ENCODE data around the gene DLL3. TPM values are rescaled to one million over a fixed set of nuclear protein-coding genes. Genes with fewer than 3 reads are reported as not detected.

Gene DLL3
- total and polyA plus RNA-seq, 2 donors (not counting 1 experiment from before 2014, with no cell fraction given) = 0.46 to 1.1 TPM

- ATAC-seq (ENCODE audit: low read depth) = no peak
- Mint-ChIP-seq H3K9me3 (ENCODE audit: insufficient read depth) (no peaks in the 10 kb centered on the region), H3K27me3 (no peaks in the 10 kb centered on the region), H3K27ac (peak overlapping the region; percentile 13), H3K4me1 (peaks cover 1% of the 10 kb centered on the region), H3K4me3 (no peak overlapping the region)
- POLR2A ChIA-PET = no interaction called here
- H3K79me2 ChIP-seq (ENCODE audit: control insufficient read depth, insufficient read depth, low read length) = peaks cover 20% of the 10 kb centered on the region
- TF ChIP-seq EZH2 (IDR thresholded peaks at IDR 0.05; ENCODE audit: borderline replicate concordance, insufficient read depth, low read depth, low read length, poor library complexity, severe bottlenecking) = no peak
- TF ChIP-seq CTCF (IDR thresholded peaks at IDR 0.05) = no peak
- H3K9me3 ChIP-seq (ENCODE audit: control extremely low read depth in 1 of 3, control insufficient read depth in 2 of 3, insufficient read depth in 1 of 3, low read length in 2 of 3) = no peaks in the 10 kb centered on the region
- H3K9ac ChIP-seq (ENCODE audit: low read length) = no peak overlapping the region
- DNase-seq = no peak
- CTCF ChIA-PET = interaction anchor here (0.5 kb wide), 1 partner anchor 25 kb away, joined by 5 read pairs; no protein-coding TSS in a partner anchor
- no peak overlapping the region for H3K4me2 ChIP-seq (replicated peaks; ENCODE audit: low read depth, low read length, poor library complexity, severe bottlenecking)
- no peak overlapping the region for H3K27ac ChIP-seq (ENCODE audit: low read length in 2 of 2)
- no peak overlapping the region for H2AFZ ChIP-seq (ENCODE audit: insufficient read depth, low read depth, low read length, poor library complexity, severe bottlenecking)
- intact Hi-C loops (cut with micrococcal nuclease) = no loop called here
- H3K27me3 ChIP-seq (replicated peaks in 1 of 4; ENCODE audit: control extremely low read depth in 1 of 4, control insufficient read depth in 3 of 4, insufficient read depth in 4 of 4, low read length in 3 of 4) = no peaks in the 10 kb centered on the region
- 96% methylated on average over 6 of the region's 6 CpGs for WGBS (ENCODE audit: insufficient coverage)
- H3K4me3 ChIP-seq (ENCODE audit: control extremely low read depth in 1 of 5, extremely low read depth in 1 of 5, insufficient read depth in 1 of 5, low read depth in 2 of 5, low read length in 4 of 5) = no peak overlapping the region
- no peaks in the 10 kb centered on the region for H3K4me1 ChIP-seq (ENCODE audit: control insufficient read depth in 2 of 2, insufficient read depth in 2 of 2, low read length in 2 of 2)
- peaks cover 12 to 98% of the 10 kb centered on the region in 2 experiments for H3K36me3 ChIP-seq (replicated peaks in 1 of 2; ENCODE audit: control extremely low read depth in 1 of 2, control insufficient read depth in 1 of 2, extremely low read depth in 1 of 2, insufficient read depth in 2 of 2, low read length in 1 of 2)
- H4K20me1 ChIP-seq (ENCODE audit: control insufficient read depth, insufficient read depth, low read length, poor library complexity, severe bottlenecking) = peaks cover 62% of the 10 kb centered on the region
These were observed 29.2 kb upstream of the DLL3 start for GRCh38 chr19:39469567-39469966.

GRCh38 chr19:39470724-39471339, 27.9 kb upstream of the DLL3 start:
- CTCF ChIA-PET = interaction anchor here (1.1 to 1.3 kb wide), 2 partner anchors 10 to 348 kb away, joined by 3 read pairs; no protein-coding TSS in a partner anchor
- Mint-ChIP-seq H3K9me3 (ENCODE audit: insufficient read depth) (no peaks in the 10 kb centered on the region), H3K27ac (no peak overlapping the region), H3K4me1 (peaks cover 1% of the 10 kb centered on the region), H3K4me3 (no peak overlapping the region), H3K27me3 (no peaks in the 10 kb centered on the region)
- Histone ChIP-seq H3K27ac (ENCODE audit: low read length in 2 of 2) (no peak overlapping the region), H4K20me1 (ENCODE audit: control insufficient read depth, insufficient read depth, low read length, poor library complexity, severe bottlenecking) (peaks cover 53% of the 10 kb centered on the region), H3K9me3 (ENCODE audit: control extremely low read depth in 1 of 3, control insufficient read depth in 2 of 3, insufficient read depth in 1 of 3, low read length in 2 of 3) (no peaks in the 10 kb centered on the region), H3K36me3 (replicated peaks in 1 of 2; ENCODE audit: control extremely low read depth in 1 of 2, control insufficient read depth in 1 of 2, extremely low read depth in 1 of 2, insufficient read depth in 2 of 2, low read length in 1 of 2) (peaks cover 12 to 91% of the 10 kb centered on the region in 2 experiments), H3K27me3 (replicated peaks in 1 of 4; ENCODE audit: control extremely low read depth in 1 of 4, control insufficient read depth in 3 of 4, insufficient read depth in 4 of 4, low read length in 3 of 4) (no peaks in the 10 kb centered on the region), H3K4me2 (replicated peaks; ENCODE audit: low read depth, low read length, poor library complexity, severe bottlenecking) (no peak overlapping the region), H2AFZ (ENCODE audit: insufficient read depth, low read depth, low read length, poor library complexity, severe bottlenecking) (no peak overlapping the region), H3K4me1 (ENCODE audit: control insufficient read depth in 2 of 2, insufficient read depth in 2 of 2, low read length in 2 of 2) (no peaks in the 10 kb centered on the region), H3K79me2 (ENCODE audit: control insufficient read depth, insufficient read depth, low read length) (peaks cover 14% of the 10 kb centered on the region), H3K4me3 (ENCODE audit: control extremely low read depth in 1 of 5, extremely low read depth in 1 of 5, insufficient read depth in 1 of 5, low read depth in 2 of 5, low read length in 4 of 5) (no peak overlapping the region), H3K9ac (ENCODE audit: low read length) (no peak overlapping the region)
- no peak for ATAC-seq (ENCODE audit: low read depth)
- WGBS (ENCODE audit: insufficient coverage) = 90% methylated on average over 2 of the region's 7 CpGs
- no peak for DNase-seq
- intact Hi-C loops (cut with micrococcal nuclease) = no loop called here
- no peak for TF ChIP-seq CTCF (IDR thresholded peaks at IDR 0.05)
- POLR2A ChIA-PET = no interaction called here

Data from B cell (primary cell).